Fibroblast of pulmonary artery (primary cell): Measurements from ENCODE around the gene PTH2.

Experiments used
- DNase-seq: peaks from one replicate; pipeline ENCODE4 v3.0.0-alpha.2; 2010; ENCODE audit warnings: low read depth
- H3K4me3 ChIP-seq: replicated peaks from 2 replicates; pipeline ENCODE4 v1.5.1; 2011; ENCODE audit warnings: low read depth, mild to moderate bottlenecking, control low read depth, low read length, moderate library complexity
- TF ChIP-seq, protein P1 (sequence below): IDR thresholded peaks from 2 replicates; pipeline ENCODE4 v1.5.1; 2011; ENCODE audit warnings: mild to moderate bottlenecking, control low read depth, low read length, inconsistent platforms; ENCODE audit errors: missing control alignments

Gene PTH2

DNA sequence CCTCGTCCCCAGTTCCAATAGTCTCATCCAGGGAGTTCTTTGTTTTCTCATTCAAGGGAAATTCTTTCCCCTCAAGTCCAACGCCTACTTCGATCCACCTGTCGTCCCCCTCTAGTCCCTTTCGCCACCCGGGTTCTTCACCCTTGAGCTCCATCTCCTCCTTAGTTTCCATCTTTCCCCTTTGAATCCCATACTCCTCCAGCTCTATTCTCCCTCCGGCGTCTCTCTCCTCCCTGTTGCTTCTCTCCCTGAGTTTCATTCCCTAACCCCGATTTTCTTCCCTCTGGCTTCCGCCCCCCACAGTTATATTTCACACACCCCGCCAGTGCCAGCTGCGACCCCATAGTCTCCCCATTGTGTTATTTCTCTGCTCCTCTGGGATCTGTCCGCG lies 18.7 kb upstream of the PTH2 start:
- no peak for DNase-seq
- TF ChIP-seq, protein P1, sequence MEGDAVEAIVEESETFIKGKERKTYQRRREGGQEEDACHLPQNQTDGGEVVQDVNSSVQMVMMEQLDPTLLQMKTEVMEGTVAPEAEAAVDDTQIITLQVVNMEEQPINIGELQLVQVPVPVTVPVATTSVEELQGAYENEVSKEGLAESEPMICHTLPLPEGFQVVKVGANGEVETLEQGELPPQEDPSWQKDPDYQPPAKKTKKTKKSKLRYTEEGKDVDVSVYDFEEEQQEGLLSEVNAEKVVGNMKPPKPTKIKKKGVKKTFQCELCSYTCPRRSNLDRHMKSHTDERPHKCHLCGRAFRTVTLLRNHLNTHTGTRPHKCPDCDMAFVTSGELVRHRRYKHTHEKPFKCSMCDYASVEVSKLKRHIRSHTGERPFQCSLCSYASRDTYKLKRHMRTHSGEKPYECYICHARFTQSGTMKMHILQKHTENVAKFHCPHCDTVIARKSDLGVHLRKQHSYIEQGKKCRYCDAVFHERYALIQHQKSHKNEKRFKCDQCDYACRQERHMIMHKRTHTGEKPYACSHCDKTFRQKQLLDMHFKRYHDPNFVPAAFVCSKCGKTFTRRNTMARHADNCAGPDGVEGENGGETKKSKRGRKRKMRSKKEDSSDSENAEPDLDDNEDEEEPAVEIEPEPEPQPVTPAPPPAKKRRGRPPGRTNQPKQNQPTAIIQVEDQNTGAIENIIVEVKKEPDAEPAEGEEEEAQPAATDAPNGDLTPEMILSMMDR: no peak
- H3K4me3 ChIP-seq: no peak overlapping the region

GRCh38 chr19:49441210-49441959 lies 18.1 kb upstream of the PTH2 start, which contains the start of gene SLC17A7:
SLC17A7 (minus strand) TSS chr19:49441527; CDS start chr19:49441379, 148 bp downstream.
- TF ChIP-seq, protein P1: no peak
- no peak for DNase-seq
- no peak within 1 kb of the TSS for H3K4me3 ChIP-seq

DNA sequence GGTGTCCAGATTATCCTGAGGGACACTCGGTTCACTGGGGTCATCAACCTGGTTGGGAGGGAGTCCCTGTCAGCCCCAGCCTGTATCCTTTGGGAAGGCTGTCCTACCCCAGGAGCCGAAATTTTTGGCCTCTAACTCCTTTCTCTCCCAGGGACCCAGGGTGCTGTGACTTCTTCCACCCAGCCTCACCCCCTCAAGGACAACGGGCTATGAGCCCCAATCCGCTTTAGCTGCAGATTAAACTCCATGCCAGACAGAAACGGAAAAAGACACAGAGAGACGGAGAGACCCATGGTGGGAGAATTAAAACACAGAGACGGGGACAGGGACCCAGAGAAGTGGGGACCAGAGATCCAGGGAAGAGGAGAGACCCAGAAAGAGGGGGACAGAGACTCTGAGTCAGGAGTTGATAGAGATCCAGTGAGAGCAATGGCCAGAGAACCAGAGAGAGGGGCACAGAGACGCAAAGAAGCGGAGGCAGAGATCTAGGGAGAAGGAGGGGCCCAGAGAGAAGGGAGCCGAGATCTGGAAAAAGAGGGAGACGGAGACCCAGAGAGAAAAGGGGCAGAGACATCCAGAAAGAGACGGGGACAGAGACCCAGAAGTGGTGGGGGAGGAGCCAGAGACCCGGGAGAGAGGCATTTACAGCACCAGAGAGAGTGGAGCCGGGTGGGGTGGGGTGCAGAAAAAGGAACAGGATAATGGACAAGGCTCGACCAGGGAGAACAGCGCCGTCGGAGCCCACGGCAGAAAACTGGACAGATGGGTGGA lies 17.4 kb upstream of the PTH2 start:
- DNase-seq: no peak
- TF ChIP-seq, protein P1: no peak
- no peak overlapping the region for H3K4me3 ChIP-seq

DNA sequence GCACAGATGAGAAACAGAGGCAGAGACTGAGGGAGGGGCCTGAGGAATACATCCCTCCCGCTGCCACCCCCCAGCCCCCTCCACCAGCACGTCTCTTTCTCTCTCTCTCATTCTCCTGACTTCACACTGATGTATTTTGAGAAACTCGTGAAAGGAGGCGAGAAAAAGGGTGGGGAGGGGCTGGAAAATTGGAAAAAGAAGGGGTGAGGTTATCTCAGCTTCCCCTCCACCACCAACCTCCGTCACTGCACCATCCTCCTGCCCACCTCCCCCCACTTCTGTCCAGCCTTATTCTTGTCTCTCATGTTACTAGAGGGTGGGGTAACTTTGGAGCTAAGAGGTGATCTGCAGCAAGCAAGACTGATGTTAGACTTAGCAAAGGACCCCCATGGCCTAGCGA lies 16.6 kb upstream of the PTH2 start:
- no peak for DNase-seq
- no peak overlapping the region for H3K4me3 ChIP-seq
- TF ChIP-seq, protein P1: no peak

GRCh38 chr19:49438261-49438660 lies 15.0 kb upstream of the PTH2 start:
- no peak overlapping the region for H3K4me3 ChIP-seq
- TF ChIP-seq, protein P1: no peak
- no peak for DNase-seq

DNA sequence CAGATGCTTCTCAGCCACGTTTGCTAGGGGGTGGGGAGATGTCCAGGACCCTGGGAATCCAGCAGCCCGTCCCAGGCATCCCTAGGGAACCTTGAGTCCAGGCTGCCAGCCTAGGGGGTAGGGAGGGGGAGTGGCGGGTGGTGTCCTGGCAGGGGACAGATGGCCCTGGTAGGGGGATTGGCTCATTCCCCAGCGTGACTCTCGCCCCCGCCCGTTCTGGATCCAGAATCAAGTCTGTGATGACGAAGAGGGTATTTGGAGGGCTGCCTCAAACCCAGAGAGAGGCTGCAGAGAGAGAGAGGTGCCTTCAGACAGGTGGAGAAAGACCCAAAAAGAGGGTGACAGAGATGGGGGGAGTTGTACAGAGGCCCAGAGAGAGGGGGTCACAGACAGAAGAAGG lies 14.0 kb upstream of the PTH2 start:
- H3K4me3 ChIP-seq: no peak overlapping the region

More for the DNA sequence above, 14.0 kb upstream of the PTH2 start:
- TF ChIP-seq, protein P1: no peak
- DNase-seq: no peak
